Prostate gland (tissue), 2 donors: ENCODE data around the gene CERS6. TPM values are rescaled to one million over a fixed set of nuclear protein-coding genes. Genes with fewer than 3 reads are reported as not detected.

Experiments used
- DNase-seq: peaks from one replicate; pipeline ENCODE4 v3.0.0-alpha.2; 2019; ENCODE audit warnings: low spot score
- H3K27ac ChIP-seq, 2 donors: fragments of 200-600 bp; sonication (generic); 2 replicates each; pipeline ENCODE4 v1.5.1; 2017 to 2019
- H3K27me3 ChIP-seq: fragments of 200-600 bp; sonication (generic); replicated peaks from 2 replicates; pipeline ENCODE4 v1.5.1; 2019; ENCODE audit not compliant: insufficient read depth
- H3K36me3 ChIP-seq, 2 donors: fragments of 200-600 bp; sonication (generic); 1 replicate in 1 of 2; 2 replicates in 1 of 2; pipeline versions ENCODE4 v1.5.1 to v1.8.1; 2017 to 2019
- H3K4me1 ChIP-seq: fragments of 200-600 bp; sonication (generic); replicated peaks from 2 replicates; pipeline ENCODE4 v1.5.1; 2019
- H3K4me3 ChIP-seq, 2 donors: fragments of 200-600 bp; sonication (generic); 2 replicates each; pipeline ENCODE4 v1.5.1; 2017 to 2019
- H3K9me3 ChIP-seq: fragments of 200-600 bp; sonication (generic); 2 replicates; pipeline ENCODE4 v1.5.1; 2017
- CTCF ChIP-seq, 4 experiments: fragments of 200-600 bp in 2 of 4; fragments of 450-650 bp in 2 of 4; sonication (generic) in 2 of 4; IDR thresholded peaks; 1 replicate in 3 of 4; 2 replicates in 1 of 4; pipeline ENCODE4 v1.5.1; 2016 to 2019; ENCODE audit warnings: antibody characterized with exemption in 4 of 4, mild to moderate bottlenecking in 2 of 4, moderate library complexity in 2 of 4
- POLR2A ChIP-seq: fragments of 450-650 bp; IDR thresholded peaks from one replicate; pipeline ENCODE4 v1.6.1; 2016; ENCODE audit warnings: antibody characterized with exemption, mild to moderate bottlenecking
- POLR2AphosphoS5 ChIP-seq: sonication (generic); formaldehyde crosslinking; IDR thresholded peaks from one replicate; pipeline ENCODE4 v1.6.1; 2017; ENCODE audit warnings: antibody characterized with exemption
- WGBS: methylation state at CpG from one replicate; pipeline ENCODE4 v1.1.5; 2018; 5-methylcytosine and 5-hydroxymethylcytosine counted together
- intact Hi-C: fragments of 100-400 bp; cut with DNase I; formaldehyde crosslinking; loops from one replicate; pipeline ENCODE4 v1.14.2; 2022
- total RNA-seq, 2 donors: library from RNA; depleted of rRNA; stranded (reverse); fragments of >200 nt; gene quantifications; one replicate each; pipeline ENCODE4 v1.1.0, GENCODE V29; 2016

The CERS6 gene
- total RNA-seq, 2 donors from 2014 or later = 30.1 to 67.8 TPM

DNA sequence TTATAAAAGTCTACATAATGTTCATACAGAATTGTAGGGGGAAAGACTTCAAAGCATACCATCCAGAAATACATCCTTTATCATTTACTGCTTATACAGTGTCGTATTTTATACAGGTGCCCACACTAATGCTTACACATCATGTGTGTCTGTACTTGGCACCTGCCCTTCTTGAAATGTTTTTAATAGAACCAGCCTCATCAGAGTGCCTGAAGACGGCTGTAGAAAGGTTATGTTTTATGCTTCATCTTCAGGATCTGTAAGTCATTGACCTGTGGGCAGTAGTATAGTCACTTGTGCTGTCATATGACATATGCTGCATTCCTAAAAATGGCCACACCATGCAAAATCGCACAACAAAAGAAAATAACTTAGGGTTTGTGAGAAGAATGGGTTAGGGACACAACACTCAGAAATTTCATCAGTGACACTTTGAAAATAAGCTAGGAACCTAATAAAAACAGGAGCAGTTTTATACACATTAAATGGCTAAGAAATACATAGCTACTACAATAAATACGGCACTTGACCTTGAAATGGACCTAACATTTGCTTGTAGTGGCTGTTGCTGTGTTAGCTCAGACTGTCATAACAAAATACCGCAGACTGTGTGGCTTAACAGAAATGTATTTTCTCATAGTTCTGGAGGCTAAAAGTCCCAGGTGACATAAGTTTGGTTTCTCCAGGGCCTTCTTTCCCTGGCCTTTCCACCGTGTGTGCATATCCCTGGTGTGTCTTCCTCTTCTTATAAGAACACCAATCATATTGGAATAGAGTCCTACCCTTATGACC is 112.6 kb downstream of the CERS6 start:
- Histone ChIP-seq H3K9me3 (no peaks in the 10 kb centered on the region), H3K4me3 (no peak overlapping the region), H3K27ac (no peak overlapping the region), H3K27me3 (no peaks in the 10 kb centered on the region), H3K4me1 (no peaks in the 10 kb centered on the region), H3K36me3 (no peaks in the 10 kb centered on the region)
- TF ChIP-seq CTCF (IDR thresholded peaks at IDR 0.05) = no peak
- TF ChIP-seq POLR2A = no peak
- TF ChIP-seq POLR2AphosphoS5 = no peak
- 90% methylated on average over 6 of the region's 6 CpGs for WGBS
- intact Hi-C loops = no loop called here
- DNase-seq = no peak

GRCh38 chr2:168571061-168571460 is 115.0 kb downstream of the CERS6 start:
- no peak for DNase-seq
- no peak overlapping the region for H3K4me3 ChIP-seq
- no peak overlapping the region for H3K27ac ChIP-seq
- no peaks in the 10 kb centered on the region for H3K36me3 ChIP-seq
- H3K9me3 ChIP-seq = no peaks in the 10 kb centered on the region
- WGBS = 73% methylated on average over 5 of the region's 5 CpGs
- H3K4me1 ChIP-seq = no peaks in the 10 kb centered on the region
- TF ChIP-seq POLR2AphosphoS5 (no peak), CTCF (IDR thresholded peaks at IDR 0.05) (no peak), POLR2A (no peak)
- H3K27me3 ChIP-seq = no peaks in the 10 kb centered on the region
- intact Hi-C loops = no loop called here

GRCh38 chr2:168573128-168573903 is 117.2 kb downstream of the CERS6 start:
- Histone ChIP-seq H3K27me3 (no peaks in the 10 kb centered on the region), H3K36me3 (no peaks in the 10 kb centered on the region), H3K27ac (no peak overlapping the region), H3K4me3 (no peak overlapping the region), H3K9me3 (no peaks in the 10 kb centered on the region), H3K4me1 (no peaks in the 10 kb centered on the region)
- no peak for DNase-seq
- intact Hi-C loops = no loop called here
- 95% methylated on average over 1 of the region's 1 CpG for WGBS
- TF ChIP-seq CTCF (IDR thresholded peaks at IDR 0.05) (no peak), POLR2AphosphoS5 (no peak), POLR2A (no peak)

GRCh38 chr2:168574856-168575630 is 119.0 kb downstream of the CERS6 start:
- TF ChIP-seq CTCF (IDR thresholded peaks at IDR 0.05) (no peak), POLR2AphosphoS5 (peak; percentile 9), POLR2A (no peak)
- Histone ChIP-seq H3K36me3 (no peaks in the 10 kb centered on the region), H3K27me3 (no peaks in the 10 kb centered on the region), H3K4me1 (no peaks in the 10 kb centered on the region), H3K4me3 (no peak overlapping the region), H3K9me3 (no peaks in the 10 kb centered on the region), H3K27ac (no peak overlapping the region)
- DNase-seq = no peak
- intact Hi-C loops = no loop called here
- 80% methylated on average over 4 of the region's 4 CpGs for WGBS
